Thymus (tissue), 11 donors: ENCODE data around the gene GYG1. TPM values are rescaled to one million over a fixed set of nuclear protein-coding genes. Genes with fewer than 3 reads are reported as not detected.

Experiments
- DNase-seq, 9 donors: peaks; one replicate each; pipeline ENCODE4 v3.0.0-alpha.2; 2013; ENCODE audit warnings: low spot score in 9 of 9, low read depth in 6 of 9, missing footprints in 1 of 9
- H3K27ac ChIP-seq, 2 donors: one replicate each; pipeline ENCODE4 v1.5.1; 2013; ENCODE audit warnings: control low read depth in 1 of 2, low read depth in 1 of 2, low read length in 1 of 2, mild to moderate bottlenecking in 1 of 2, moderate library complexity in 1 of 2
- H3K27me3 ChIP-seq, 2 donors: one replicate each; pipeline ENCODE4 v1.5.1; 2013; ENCODE audit warnings: low read length in 1 of 2; ENCODE audit not compliant: control insufficient read depth in 2 of 2, insufficient read depth in 1 of 2
- H3K36me3 ChIP-seq, 2 donors: one replicate each; pipeline ENCODE4 v1.5.1; 2013; ENCODE audit warnings: low read length in 1 of 2, mild to moderate bottlenecking in 1 of 2, moderate library complexity in 1 of 2; ENCODE audit not compliant: control insufficient read depth in 2 of 2, insufficient read depth in 2 of 2
- H3K4me1 ChIP-seq, 2 donors: one replicate each; pipeline ENCODE4 v1.5.1; 2013; ENCODE audit warnings: low read length in 2 of 2; ENCODE audit not compliant: control insufficient read depth in 2 of 2, insufficient read depth in 2 of 2
- H3K4me3 ChIP-seq, 2 donors: one replicate each; pipeline ENCODE4 v1.5.1; 2013; ENCODE audit warnings: low read length in 2 of 2, control low read depth in 1 of 2, mild to moderate bottlenecking in 1 of 2
- H3K9me3 ChIP-seq, 2 donors: one replicate each; pipeline ENCODE4 v1.5.1; 2013; ENCODE audit warnings: low read length in 1 of 2, mild to moderate bottlenecking in 1 of 2; ENCODE audit not compliant: control insufficient read depth in 2 of 2, insufficient read depth in 1 of 2
- WGBS: extraction: QIAGEN DNeasy Blood & Tissue Kit; methylation state at CpG from one replicate; pipeline ENCODE4 v1.1.7; 2013; 5-methylcytosine and 5-hydroxymethylcytosine counted together
- polyA plus RNA-seq: library from polyadenylated mRNA; stranded (reverse); fragments of 200-250 nt; gene quantifications from one replicate; pipeline ENCODE4 v1.2.3, GENCODE V29; 2013
- total RNA-seq: library from RNA; stranded (reverse); fragments of 120-200 nt; gene quantifications from one replicate; pipeline ENCODE4 v1.2.4, GENCODE V29; 2013
- donor health status: healthy.

The GYG1 gene
- total and polyA plus RNA-seq, 2 donors, result 12.7 to 38.9 TPM

GRCh38 chr3:148998297-148998696, 7.0 kb downstream of the GYG1 start:
- no peak overlapping the region for H3K27ac ChIP-seq
- H3K36me3 ChIP-seq, result peaks cover 8 to 11% of the 10 kb centered on the region in 2 donors
- DNase-seq, result no peak
- H3K27me3 ChIP-seq, result no peaks in the 10 kb centered on the region
- no peaks in the 10 kb centered on the region for H3K9me3 ChIP-seq
- WGBS, result 97% methylated on average over 5 of the region's 5 CpGs
- H3K4me1 ChIP-seq, result peaks cover 3% of the 10 kb centered on the region in 2 donors
- no peak overlapping the region for H3K4me3 ChIP-seq

DNA sequence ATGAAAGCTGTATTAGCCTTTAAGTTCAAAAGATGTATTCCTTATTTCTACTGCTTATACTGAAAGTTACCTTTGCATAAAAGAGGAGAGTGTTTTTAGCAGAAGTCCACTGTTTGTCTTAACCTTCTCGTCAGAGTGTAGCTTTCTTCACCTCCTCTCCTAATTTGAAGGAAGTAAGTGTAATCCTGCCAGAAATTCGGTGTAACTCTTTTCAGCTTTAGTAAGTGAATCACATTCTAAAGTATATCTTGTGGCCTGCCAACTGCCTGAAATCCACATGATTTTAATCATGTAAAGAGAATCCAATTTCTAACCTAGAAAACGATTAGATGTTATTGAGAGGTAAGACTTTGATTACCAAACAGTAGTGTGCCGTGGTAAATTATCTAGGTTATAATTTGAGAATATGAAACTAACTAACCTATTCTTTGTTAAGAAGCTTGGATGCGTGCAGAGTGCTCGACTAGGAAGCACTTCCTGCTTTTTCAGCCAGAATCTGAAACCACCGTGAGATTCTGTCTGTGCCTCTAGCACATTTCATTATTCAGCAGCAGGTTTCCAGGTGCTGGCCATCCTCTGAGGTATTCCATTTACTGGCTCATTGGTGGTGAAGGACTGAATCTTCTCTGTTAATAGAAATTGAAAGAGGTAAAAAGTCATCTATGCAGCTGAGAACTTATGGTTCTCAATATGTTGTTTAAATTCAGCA, 7.5 kb downstream of the GYG1 start:
- no peak overlapping the region for H3K27ac ChIP-seq
- peak in 1 of 9 donors; percentile 23 for DNase-seq
- H3K9me3 ChIP-seq, result no peaks in the 10 kb centered on the region
- H3K27me3 ChIP-seq, result no peaks in the 10 kb centered on the region
- no peak overlapping the region for H3K4me3 ChIP-seq
- 64% methylated on average over 7 of the region's 7 CpGs for WGBS
- H3K4me1 ChIP-seq, result peaks cover 3% of the 10 kb centered on the region in 2 donors
- H3K36me3 ChIP-seq, result peaks cover 8 to 11% of the 10 kb centered on the region in 2 donors

GRCh38 chr3:148999806-149000205, 8.5 kb downstream of the GYG1 start:
- Histone ChIP-seq H3K36me3 (peaks cover 3 to 7% of the 10 kb centered on the region in 2 donors), H3K4me3 (no peak overlapping the region), H3K27me3 (no peaks in the 10 kb centered on the region), H3K9me3 (no peaks in the 10 kb centered on the region), H3K4me1 (peaks cover 3% of the 10 kb centered on the region in 2 donors), H3K27ac (peak overlapping the region in 1 of 2 donors; percentile 42)
- no peak for DNase-seq
- 98% methylated on average over 3 of the region's 3 CpGs for WGBS

GRCh38 chr3:149000206-149000745, 8.9 kb downstream of the GYG1 start:
- Histone ChIP-seq H3K4me1 (peaks cover 3% of the 10 kb centered on the region in 2 donors), H3K4me3 (no peak overlapping the region), H3K36me3 (peaks cover 3 to 6% of the 10 kb centered on the region in 2 donors), H3K27me3 (no peaks in the 10 kb centered on the region), H3K9me3 (no peaks in the 10 kb centered on the region), H3K27ac (no peak overlapping the region)
- no peak for DNase-seq
- 97% methylated on average over 3 of the region's 3 CpGs for WGBS

GRCh38 chr3:149001727-149002126, 10.4 kb downstream of the GYG1 start:
- no peak overlapping the region for H3K27ac ChIP-seq
- no peaks in the 10 kb centered on the region for H3K9me3 ChIP-seq
- 97% methylated on average over 3 of the region's 3 CpGs for WGBS
- H3K36me3 ChIP-seq, result peaks cover 0 to 3% of the 10 kb centered on the region in 2 donors
- no peak overlapping the region for H3K4me3 ChIP-seq
- H3K27me3 ChIP-seq, result no peaks in the 10 kb centered on the region
- DNase-seq, result no peak
- peaks cover 3% of the 10 kb centered on the region in 2 donors for H3K4me1 ChIP-seq

DNA sequence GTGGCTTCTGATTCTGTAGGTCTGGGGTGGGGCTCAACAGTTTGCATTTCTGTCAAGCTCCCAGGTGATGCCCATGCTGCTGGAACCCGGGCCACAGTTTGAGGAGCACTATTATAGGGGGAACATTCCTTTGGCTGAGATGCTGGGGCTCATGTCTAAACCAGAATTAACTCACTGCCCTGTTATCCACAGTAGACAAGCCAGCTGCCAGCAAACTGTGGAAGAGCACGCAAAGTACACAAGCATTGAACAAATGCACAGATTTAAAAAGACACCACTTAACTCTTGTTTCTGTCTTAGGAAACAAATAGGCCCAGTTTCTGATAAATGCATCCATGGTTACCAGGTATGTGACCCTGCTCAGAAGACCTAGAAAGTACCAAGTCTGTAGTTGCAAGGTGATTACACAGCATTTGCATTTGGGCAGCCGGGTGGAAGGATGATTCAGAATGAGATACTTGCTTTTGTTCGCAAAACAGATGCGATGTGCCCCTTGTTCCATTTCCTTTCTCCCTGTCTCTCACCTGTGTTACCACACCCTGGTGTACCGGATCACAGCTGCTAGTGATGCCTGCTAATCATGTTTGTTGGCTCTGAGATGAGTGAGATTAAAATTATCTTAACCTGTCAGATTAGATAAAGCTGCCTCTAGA, 12.4 kb downstream of the GYG1 start:
- H3K9me3 ChIP-seq, result no peaks in the 10 kb centered on the region
- H3K27ac ChIP-seq, result no peak overlapping the region
- no peaks in the 10 kb centered on the region for H3K27me3 ChIP-seq
- peaks cover 0 to 9% of the 10 kb centered on the region in 2 donors for H3K36me3 ChIP-seq
- peaks cover 3% of the 10 kb centered on the region in 2 donors for H3K4me1 ChIP-seq
- 94% methylated on average over 6 of the region's 6 CpGs for WGBS
- H3K4me3 ChIP-seq, result no peak overlapping the region
- no peak for DNase-seq

DNA sequence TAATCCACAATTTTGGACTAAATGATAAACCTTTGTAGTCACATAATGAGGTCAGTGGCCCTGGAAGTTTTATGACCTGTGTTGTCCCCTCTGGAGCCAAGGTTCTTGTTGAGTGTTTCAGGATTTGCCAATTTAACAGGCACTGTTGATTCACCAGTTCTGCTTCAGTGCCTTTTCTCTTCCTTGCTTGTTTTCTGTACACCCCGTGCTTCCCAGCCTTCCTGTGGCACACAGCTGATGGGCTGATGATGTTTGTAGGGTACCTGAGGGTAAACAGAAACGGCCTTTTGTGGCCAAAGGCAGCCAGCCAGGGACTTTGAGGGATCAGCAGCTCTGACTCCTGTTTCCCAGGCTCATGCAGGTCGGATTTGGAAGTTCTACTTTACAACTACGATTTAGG, 13.3 kb downstream of the GYG1 start:
- H3K27ac ChIP-seq, result no peak overlapping the region

DNA sequence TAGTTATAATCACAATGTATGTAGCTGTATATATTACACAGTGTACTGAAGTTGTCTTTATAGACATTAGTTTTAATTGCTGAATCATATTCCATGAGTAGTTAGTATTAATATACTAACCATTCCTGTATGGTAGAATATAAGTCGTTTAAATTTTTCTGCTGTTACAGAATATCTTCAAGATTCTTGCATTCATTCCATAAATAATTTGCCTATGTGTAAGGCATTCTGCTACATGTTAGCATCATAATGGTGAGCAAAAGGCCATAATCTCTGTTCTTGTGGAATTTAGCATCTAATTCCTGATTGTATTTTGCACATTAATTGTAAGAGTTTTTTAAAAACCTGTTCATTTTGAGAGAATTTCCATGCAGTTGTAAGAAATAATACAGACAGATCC, 14.1 kb downstream of the GYG1 start:
- Histone ChIP-seq H3K9me3 (no peaks in the 10 kb centered on the region), H3K36me3 (peaks cover 0 to 12% of the 10 kb centered on the region in 2 donors), H3K27ac (no peak overlapping the region), H3K27me3 (no peaks in the 10 kb centered on the region), H3K4me1 (peaks cover 0 to 2% of the 10 kb centered on the region in 2 donors), H3K4me3 (no peak overlapping the region)
- WGBS, result 97% methylated on average over 1 of the region's 1 CpG
- no peak for DNase-seq

More for the DNA sequence above, 13.3 kb downstream of the GYG1 start:
- Histone ChIP-seq H3K27me3 (no peaks in the 10 kb centered on the region), H3K9me3 (no peaks in the 10 kb centered on the region), H3K4me1 (peaks cover 0 to under 1% of the 10 kb centered on the region in 2 donors), H3K4me3 (no peak overlapping the region), H3K36me3 (peaks cover 0 to 13% of the 10 kb centered on the region in 2 donors)
- WGBS, result 88% methylated on average over 4 of the region's 4 CpGs
- no peak for DNase-seq

DNA sequence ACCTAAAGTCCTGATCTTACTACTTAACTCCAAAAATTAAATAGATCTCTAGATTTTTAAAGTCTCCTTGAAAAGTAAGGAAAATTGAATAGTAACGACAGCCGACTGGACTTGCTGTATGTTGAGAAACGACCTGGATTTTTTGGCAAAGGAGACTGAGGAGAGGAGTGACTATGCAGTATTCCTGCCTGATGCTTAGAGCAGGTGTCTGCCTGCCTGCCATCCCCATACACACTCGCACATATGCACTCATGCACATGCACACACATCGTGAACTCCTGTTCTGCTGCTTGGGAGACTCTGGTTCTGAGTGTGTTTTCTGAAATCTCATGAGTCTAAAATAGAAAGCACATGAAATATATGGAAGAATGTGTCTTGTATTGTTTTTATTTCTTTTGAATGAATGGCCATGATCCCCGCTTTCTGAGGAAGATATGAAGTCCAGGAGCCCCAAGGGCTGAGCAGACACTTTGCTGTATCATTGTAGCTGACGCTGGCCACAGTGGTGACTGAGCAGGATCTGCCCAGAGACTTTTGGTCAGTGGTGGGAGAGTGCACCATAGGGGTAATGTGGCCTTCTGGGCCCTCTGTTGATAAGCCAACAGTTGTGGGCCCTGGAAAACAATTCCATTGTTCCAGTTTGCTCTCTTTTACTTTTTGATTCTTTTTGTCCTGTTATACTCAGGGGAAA, 16.4 kb downstream of the GYG1 start:
- Histone ChIP-seq H3K4me3 (no peak overlapping the region), H3K9me3 (no peaks in the 10 kb centered on the region), H3K27ac (no peak overlapping the region), H3K27me3 (no peaks in the 10 kb centered on the region), H3K4me1 (peaks cover 0 to 2% of the 10 kb centered on the region in 2 donors), H3K36me3 (peaks cover 0 to 16% of the 10 kb centered on the region in 2 donors)
- DNase-seq, result no peak
- WGBS, result 90% methylated on average over 7 of the region's 7 CpGs
